Activated T-cell treated with anti-CD3 and anti-CD28 coated beads for 1 hour (primary cell): ENCODE results near the gene SEC14L5.
A peak's percentile ranks its signal among the peaks of the same experiment; 100 is the strongest.

Experiments
- DNase-seq: peaks from one replicate; pipeline ENCODE4 v3.0.0-alpha.2; 2020; ENCODE audit warnings: low read depth

SEC14L5 gene

GRCh38 chr16:5015887-5016286 is 57.8 kb downstream of the SEC14L5 start:
- no peak for DNase-seq

- no peak for DNase-seq
Measured at GRCh38 chr16:5016967-5017677, 59.0 kb downstream of the SEC14L5 start.

DNA sequence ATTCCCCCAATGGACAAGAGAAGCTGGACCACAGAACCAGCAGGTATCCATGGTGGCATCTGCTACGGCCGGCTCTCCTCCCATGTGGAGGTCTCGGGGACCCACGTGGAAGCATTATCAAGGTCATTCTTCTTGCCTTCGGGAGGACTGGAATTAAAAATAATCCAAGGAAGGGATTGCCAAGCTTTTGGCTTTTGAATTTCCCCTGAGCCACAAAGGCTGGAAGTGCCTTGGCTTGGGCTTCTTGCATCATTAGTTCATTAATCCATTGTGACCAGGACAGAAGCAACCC is 59.5 kb downstream of the SEC14L5 start:
- DNase-seq: no peak

DNA sequence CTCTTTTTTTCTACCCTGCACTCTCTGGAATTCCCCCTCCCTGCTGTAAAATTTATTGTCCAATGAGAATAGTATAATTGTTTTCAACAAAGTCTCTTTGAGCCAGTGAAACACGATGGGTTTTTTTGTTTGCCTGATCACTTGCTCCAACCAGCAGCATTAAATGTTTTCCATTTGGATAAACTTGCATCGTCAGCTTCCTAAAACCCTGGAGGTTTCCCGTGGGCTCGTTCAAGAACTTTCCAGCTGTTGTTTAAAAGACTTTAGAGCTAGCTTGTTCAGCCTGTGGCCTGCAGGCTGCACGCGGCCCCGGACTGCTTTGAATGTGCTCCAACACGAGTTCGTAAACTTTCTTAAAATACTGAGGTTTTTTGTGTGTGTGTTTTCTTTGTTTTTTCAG is 60.7 kb downstream of the SEC14L5 start:
- no peak for DNase-seq

DNA sequence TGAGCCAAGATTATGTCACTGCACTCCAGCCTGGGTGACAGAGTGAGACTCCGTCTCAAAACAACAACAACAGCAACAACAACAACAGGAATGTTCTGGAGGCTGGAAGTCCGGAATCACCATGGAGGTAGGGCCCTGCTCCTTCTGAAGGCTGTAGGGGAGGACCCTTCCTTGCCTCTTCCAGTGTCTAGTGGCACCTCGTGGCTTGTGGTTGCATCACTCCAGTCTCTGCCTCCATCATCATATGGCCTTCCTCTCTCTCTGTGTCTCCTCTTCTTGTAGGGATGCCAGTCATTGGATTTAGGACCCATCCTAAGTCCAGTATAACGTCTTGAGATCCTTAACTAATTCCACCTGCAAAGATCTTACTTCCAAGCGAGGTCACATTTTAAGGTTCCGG is 61.6 kb downstream of the SEC14L5 start:
- DNase-seq: no peak

- DNase-seq: no peak
Measured at GRCh38 chr16:5020551-5020950, 62.4 kb downstream of the SEC14L5 start.

GRCh38 chr16:5022521-5022920 is 64.4 kb downstream of the SEC14L5 start:
- DNase-seq: no peak

DNA sequence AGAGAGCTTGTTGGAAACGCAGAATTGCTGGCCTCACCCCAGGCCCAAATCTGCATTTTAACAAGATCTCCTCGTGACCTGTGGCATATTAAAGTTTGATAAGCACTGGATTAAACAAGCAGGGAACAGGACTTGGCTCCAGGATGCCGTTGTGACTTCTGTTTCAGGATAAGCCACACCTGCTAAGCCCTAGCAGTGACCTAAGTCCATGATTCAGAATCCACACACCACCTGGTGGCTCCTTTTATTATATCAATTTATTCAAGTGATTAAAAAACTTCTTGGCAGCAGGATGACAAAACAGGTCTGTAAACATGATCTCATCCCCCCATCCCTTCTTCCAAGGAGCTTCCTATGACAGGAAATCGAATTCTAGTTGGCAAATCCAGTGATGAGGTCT is 66.5 kb downstream of the SEC14L5 start:
- DNase-seq: no peak

DNA sequence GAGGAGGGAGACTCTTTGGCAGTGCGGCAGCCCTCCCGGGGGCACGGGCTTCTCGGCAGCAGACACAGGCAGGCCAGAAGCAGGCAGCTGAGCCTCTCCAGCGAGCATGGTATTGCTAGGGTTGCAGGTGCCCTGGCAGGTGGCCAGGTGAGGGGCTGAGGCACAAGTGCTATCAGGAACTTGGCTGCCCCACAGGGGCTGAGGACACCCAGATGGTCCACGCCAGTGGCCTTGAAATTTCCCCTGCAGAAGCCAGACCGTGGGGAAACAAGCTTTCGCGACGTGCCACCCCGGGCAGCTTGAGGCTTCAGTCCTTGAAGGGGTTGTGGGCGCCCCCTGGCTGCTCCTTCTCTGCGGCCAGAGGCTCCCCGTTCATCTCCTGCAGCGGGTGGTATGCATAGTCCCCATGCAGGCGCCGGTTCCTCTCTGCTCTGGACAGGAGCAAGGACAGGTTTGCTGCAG is 67.1 kb downstream of the SEC14L5 start:
- no peak for DNase-seq

DNA sequence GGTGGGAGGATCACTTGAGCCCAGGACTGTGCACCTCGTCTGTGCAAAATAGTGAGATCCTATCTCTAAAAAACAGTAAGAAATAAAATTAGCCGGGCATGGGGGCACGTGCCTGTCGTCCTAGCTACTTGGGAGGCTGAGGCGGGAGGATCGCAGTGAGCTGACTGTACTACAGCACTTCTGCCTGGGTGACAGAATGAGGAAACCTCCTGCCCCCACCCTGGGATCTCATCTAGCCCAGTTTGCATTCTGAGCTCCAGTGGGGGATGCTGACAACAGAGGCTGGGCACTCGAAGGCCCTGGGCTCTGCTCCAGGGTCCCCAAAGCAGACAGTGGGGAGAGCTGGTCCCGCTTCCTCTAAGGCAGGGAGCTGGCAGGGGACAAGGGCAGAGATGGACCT is 68.5 kb downstream of the SEC14L5 start:
- no peak for DNase-seq

DNA sequence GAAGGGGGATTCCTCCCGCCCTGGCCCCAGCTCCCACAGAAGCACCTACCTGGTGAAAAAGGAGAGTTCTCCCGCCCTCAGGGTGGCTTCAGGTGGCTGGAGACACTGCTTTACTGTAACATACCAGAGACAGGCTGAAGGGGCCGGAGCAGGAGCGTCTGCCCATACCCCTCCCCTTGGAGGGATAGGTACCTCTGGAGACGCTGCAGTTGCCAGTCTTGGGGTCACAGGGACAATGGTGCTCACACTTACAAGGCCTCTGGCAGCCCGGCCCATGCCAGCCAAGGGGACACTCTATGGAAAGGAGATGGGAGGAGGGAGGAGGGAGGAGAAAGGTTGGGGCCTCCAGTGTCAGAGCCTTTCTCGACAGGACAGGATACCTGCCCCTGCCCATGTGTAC is 69.0 kb downstream of the SEC14L5 start:
- no peak for DNase-seq

- no peak for DNase-seq
Measured at GRCh38 chr16:5027575-5028235, 69.6 kb downstream of the SEC14L5 start.

GRCh38 chr16:5028950-5029475 is 70.9 kb downstream of the SEC14L5 start:
- no peak for DNase-seq

DNA sequence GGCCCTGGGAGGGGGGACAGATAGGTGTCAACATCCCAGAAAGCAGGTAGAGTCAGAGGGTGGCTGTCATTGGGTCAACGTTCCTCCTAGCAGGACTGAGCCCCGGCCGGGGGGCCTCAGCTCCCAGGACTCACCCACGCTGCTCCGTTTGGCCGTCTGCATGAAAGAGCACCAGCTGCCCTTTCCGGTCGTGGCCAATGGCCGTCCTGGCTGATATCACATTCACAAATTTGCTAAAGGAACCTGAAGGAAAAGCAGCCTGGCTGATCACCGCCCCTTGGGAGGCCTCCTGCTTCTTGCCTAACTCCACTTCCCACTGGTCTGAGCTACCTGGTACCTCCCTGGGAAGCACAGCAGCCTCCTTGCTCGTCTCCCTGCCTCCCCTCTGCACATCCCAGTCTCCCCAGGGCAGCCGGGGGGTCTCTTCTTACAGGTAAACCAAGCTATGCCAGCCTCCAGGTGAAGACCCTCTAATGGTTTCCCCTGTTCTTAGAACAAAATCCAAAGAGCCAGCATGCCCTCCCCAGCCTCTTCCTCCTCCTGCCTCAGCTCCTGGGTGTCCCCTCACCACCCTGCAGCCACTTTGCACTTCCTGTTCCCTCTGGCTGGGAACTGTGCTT is 72.2 kb downstream of the SEC14L5 start:
- no peak for DNase-seq

- DNase-seq: no peak
Measured at GRCh38 chr16:5031601-5032000, 73.5 kb downstream of the SEC14L5 start.

- no peak for DNase-seq
Measured at GRCh38 chr16:5032748-5033167, 74.6 kb downstream of the SEC14L5 start.

GRCh38 chr16:5033256-5034166 is 75.4 kb downstream of the SEC14L5 start, which contains the start of gene NAGPA:
TSS of gene NAGPA (minus strand) at chr16:5033935. CDS start at chr16:5033914, 21 bp downstream.
- DNase-seq: peak; percentile 73

DNA sequence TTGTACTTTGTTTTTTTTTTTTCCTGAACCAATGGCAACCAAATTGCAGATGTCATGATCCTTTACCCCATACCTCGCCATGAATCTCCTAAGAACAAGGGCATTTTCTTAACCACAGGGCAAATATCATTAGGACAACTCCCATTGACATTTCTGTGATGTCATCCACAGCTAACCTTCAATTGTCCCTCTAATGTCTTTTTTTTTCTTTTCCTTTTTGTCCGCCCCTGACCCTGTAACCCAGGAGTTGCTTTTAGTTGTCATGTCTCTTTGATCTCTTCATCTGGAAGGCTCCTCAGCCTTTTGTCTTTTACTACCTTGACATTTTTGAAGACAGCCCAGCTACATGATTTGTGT is 76.0 kb downstream of the SEC14L5 start:
- no peak for DNase-seq

DNA sequence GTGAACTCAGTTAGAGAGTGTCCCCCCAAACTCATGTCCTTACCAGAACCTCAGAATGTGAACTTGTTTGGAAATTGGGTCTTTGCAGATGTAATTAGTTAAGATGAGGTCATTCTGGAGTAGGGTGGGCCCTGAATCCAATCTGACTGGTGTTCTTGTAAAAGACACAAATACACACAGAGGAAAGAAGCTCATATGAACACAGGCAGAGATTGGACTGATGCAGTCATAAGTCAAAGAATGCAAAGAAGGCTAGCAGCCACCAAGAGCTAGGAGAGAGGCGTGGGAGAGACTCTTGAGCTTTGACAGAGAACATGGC is 77.7 kb downstream of the SEC14L5 start:
- no peak for DNase-seq

DNA sequence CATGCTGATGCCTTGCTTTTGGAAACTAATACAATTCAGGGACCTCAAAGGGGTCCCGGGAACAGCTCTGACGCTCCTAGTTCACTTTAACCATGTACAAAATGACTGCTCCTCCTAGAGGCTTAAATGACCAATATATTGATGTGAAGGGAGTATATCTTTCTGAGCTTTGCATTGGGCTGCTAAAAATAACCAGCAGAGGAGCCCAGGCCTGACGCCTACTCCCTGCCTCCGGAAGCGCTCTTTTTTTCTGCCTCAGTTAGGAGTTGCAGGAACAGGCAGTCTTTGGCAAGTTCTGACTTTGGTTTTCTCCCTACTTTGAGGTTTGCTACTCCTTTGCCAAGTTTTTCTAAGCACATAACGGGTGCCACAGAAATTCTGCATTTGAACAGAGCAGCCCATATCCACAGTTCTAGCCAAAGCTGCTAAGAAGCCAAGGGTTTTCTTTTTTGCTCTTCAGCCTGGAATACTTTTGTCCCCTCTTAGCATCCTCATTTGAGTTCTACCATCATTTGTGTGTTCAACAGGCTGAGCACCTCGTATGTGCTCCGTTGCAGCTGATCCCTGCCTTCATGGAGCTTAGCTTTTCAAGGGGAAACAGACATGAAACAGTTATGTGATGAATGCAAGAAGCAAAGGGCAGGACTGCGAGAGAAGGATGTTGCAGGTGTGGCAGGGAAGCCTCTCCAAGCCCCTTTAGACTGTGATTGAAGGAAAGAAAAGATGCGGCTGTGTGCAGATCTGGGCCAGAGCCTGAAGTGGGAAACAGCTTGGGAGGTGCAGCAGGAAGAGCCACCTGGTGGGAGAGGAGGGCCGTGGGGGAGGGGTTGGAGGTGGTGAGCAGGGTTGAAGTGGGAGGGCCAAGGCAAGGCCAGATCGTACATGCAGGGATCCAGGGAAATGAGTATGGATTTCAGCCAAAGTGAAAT is 78.4 kb downstream of the SEC14L5 start:
- DNase-seq: no peak

GRCh38 chr16:5040451-5040850 is 82.3 kb downstream of the SEC14L5 start:
- DNase-seq: no peak
